ENCODE data around the gene TNFSF15.

The TNFSF15 gene

DNA sequence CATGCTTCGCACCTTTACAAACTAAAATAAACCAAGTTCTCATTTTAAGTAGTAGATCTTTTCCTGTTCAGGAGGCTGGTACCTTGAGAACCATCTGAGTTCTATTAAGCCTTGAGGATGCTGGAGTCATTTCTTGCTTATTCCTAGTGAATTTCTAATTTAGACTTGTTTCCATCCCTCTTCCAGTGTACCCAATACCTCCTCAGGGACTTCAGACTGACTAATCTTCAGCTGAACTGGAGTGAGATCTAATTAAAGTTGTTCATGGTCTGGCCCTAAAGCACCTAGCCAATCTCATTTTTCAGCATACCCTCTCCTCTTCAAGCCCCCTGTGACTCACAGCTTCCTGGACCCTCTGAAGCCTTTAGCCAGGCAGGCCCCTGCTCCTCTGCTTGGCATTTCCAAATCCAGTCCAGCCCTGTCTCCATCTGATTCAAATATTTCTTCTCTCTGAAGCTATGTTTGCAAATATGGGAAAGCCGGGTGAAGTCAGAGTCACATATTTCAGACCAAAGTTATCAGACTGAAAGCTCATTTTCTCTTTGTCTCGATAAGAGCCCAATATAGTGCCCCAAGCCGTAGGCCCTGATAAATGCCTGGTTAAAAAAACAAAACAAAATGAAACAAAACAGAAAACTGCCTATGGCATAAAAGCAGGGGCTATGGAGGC lies 19.4 kb upstream of the TNFSF15 start:
- no peak for DNase-seq

DNA sequence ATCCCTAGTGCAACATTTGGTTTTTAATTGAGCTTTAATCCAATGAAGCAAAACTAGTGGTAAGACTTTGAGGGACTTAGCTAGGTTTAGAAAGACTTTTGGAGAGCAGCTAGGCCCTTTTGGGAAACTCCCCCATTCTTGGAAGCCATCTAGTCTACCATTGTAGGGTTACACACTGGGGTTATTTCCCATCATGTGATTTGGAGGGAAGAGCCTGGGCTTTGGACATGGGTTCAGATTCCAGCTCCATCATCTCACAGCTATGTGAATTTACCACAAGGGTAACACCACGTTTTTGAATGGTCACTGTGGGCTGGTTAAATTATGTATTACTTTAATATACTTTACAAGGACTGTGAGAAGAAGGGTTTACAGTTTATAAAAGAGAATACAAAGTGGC lies 18.3 kb upstream of the TNFSF15 start:
- DNase-seq: no peak

DNA sequence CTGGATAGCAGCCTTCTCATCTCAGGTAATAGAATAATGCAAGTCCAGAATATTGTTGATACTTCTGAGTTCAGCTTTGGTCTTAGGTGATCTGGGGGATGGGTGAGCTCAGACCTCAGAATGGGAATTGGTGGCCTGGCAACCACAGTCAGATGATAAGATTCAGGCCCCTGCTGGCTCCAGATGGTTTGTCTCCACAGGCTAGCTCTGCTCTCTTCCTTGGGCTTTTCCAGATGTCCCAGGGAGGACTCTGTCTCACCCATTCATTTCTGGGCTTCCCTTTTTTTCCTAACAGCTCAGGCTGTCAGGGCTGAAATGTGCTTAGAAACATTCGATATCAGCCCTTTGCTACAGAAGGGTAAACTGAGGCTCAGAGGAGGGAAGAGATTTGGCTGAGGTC lies 17.6 kb upstream of the TNFSF15 start:
- no peak for DNase-seq

DNA sequence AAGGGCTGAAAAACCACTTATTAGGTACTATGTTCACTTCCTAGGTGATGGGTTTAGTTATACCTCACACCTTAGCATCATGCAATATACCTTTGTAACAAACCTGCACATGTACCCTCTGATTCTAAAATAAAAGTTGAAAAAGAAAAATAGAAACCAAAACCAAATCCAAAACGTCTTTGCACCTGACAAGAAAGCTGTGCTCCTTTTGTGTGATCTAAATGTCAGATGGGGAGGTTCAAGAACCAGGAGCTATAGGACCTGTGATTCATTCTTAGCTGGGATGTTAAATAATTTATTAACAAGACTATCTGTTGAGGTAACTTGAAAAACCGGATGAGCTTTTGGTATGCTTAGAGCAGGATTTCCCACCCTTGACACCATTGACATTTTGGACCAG lies 16.9 kb upstream of the TNFSF15 start:
- no peak for DNase-seq

DNA sequence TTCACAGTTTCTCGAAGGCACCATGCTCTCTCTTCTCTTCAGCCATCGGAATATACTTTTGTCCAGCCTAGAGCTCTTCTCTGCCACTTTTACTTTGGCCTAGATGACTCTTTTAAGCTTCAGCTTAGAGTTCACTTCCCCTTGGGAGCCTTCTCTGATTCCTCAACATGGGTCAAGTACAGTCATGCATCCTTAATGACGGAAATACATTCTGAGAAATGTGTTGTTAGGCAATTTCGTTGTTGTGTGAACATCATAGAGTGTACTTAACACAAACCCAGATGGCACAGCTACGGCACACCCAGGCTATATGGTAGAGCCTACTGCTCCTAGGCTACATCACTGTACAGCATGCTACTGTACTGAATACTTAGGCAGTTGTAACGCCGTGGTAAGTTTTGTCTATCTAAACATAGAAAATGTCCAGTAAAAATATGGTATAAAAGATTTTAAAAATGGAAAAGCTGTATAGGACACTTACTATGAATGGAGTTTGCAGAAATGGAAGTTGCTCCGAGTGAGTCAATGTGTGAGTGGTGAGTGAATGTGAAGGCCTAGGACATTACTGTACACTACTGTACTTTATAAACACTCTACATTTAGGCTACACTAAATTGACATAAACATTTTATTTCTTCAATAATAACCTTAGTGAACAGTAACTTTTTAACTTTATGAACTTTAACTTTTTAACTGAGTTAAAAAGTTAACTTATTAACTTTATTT lies 15.1 kb upstream of the TNFSF15 start:
- peak; percentile 65 to 88 (median 74) for DNase-seq

DNA sequence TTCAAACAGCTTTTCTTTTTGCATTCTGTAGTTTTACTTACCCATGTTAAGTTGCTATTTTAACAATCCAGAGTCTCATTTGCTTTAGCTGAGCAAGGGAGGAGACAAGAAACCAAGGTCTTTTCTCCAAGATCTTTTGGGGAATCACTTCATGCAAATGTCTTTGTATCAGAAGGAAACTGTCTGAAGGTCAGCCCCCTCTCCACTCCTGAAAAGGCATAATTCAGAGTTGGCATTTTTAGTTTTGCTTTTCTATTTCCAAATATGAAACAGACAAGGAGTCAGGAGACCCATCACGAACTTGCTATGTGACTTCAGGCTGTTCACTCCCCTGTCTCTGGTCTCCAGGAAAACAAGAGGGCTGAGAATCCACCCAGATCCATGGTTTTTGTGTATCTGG lies 12.3 kb upstream of the TNFSF15 start:
- no peak for DNase-seq

DNA sequence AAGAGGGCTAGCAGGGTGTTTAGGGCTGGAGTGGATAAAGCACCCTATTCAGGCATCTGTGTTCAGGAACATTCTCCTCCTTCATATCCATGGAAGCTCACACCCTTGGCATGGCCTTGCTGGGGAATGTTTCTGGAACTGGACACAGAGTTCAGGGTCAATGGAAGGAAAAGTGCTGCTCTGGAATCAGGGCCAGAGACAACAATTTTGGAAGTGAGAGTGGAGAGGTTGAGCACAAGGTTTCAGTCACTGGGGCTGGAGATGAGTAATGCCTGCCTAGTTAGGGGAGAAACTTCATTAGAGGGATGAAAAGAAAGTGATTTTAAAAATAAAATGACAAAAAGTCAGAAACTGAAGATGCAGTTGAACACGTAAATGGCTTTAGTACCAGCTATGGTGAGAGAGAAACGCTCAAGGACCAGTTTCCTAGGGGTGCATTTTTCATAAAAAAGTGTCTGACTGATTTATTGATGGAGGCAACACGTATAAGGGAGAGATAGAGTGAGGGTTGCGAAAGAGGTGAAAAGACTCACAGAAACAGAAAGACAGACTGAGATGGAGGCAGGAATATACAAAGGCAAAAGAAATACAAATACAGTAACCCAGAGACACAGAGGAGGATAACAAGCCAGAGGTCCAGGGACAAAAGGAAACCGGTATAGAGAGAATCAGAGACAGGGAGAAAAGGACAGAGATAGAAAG lies 8.0 kb upstream of the TNFSF15 start:
- DNase-seq: no peak

DNA sequence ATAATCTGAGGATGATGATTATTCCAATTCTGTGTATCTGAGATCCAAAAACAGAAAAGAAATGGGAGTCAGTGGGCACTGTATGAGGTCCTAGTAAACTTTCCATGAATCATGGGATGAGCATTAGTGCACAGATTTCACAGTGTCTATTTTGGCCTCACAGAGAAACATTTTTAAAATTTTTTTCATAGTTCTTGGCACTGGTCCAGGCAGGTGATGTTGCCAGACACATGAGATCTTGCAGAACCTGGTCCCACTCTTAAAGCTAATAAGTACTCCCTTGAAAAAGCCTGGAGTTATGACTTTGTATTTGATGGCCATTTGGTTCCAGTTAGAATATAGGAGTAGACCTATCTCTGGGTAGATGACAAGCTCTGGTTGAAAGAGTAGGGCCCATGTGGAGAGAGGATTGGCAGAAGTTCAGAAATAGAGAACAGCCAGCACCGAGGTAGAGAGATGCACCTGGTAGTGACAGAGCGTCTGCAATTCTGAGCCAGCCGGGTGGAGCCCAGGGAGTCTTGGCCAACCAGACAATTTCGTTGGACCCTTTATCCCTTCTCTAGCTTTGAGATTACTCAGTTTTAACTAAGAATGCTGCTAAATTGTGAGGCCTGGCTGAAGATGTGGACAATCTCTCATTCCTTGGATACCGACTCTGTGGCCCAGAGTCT lies 6.3 kb upstream of the TNFSF15 start:
- DNase-seq: no peak

DNA sequence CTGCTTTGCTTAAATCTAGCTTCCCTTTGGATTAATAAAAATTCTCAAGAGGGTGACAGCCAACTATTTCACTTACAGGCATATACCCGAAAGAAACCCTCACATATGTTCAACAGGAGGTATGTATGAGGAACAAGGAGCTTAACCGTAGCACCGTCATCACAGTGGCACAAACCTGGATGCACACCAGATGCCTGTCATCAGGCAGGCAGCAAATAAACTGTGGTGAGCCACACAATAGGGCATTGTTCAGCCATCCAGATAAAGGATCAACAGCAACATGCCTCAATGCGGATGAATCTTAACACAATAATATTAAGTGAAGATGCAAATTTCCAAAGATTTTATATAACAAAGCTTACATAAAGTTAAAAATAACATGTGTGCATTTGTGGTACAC lies 5.5 kb upstream of the TNFSF15 start:
- no peak for DNase-seq

DNA sequence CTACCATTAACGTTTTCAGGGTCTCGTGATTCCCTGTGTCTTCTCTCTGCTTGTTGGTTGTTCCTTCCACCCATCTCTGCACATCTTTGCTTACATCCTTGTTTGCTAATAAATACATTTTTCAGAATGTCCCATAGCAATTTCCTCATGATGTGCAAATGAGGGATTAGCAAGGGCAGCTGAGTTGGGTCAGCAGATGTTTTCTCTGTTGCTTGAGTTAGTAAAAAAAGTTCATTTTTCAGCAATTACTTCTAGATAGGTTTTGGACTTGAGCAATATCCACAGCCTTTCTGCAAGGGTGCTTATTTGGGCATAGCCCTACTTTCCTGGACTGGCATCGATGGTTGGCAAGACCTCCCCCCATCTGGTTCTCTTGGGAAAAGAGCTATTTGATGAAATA lies 4.8 kb upstream of the TNFSF15 start:
- DNase-seq: no peak

DNA sequence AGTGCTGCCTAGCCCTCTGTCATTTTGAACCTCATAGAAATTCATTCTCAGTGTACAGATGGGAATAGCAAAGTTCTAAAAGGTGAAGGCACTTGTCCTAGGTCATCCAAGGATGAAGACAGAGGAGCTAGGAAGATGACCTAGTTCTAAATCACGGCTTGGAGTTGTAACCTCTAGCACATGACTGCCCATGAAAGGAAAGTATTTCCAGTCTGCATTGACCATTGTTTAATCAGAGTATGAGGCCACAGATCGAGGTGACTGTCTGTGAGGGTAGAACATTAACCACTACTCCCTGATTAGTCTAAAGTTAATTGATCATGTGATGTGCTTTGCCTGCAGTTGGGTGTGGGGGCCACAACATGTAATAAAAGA lies 674 bp upstream of the TNFSF15 start:
- DNase-seq: peak in 3 of 4 experiments; percentile 22 to 55 (median 43)

DNA sequence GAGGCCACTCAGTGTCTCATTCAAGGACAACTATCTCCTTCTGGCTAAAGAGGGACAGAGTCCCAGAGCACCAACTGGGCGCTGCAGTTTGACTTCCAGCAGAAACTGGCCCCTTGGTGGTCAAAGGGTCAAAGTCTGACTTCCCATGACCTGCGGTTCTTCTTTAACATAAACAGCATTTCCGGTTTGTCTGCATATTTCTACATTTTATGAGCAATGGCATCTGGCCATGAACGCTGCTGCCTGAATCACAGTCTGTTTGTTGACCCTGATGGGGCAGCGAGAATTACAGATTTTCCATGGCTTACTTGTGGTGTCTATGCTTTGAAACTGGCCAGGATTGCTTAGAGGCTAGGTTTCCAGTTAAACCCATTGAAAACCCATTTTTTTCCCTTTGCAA lies 1.3 kb downstream of the TNFSF15 start:
- DNase-seq: peak; percentile 22 to 52 (median 26)

DNA sequence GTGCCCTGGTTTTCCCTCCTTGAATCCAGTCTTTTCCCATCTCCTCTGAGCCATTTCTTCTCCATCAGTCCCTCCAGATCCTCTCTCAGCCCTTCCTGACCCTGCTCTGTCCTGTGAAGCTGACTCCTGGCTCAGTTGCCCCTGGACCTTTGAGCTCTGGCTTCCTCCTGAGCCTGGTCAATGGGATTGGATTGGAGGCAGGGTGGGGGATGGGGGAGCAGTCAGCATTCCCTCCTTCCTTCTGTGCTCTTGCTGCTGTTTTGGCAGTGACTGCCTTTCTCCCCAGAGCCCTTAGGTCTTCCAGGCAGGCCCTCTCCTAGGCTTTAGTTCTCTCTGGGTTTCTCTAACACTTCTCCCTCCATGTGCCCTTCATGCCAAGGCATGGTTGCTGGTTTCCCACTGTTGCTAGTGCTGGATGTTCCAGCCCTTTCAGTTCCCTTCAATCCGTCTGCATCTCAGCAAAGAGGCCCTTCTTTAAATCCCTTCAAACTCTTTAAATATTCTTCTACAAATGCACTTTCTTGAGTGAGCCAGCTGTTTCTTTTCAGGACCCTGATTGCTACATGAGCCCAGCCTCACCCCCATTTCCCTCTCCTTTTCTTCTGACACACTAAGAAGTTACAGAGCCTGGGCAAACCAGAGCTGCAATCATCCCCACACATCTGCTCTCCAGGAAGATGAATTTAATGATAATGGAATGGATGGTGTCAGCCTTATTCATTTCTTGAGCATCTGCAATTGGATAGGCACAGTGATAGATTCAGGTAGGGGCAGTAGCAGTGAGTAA lies 2.2 kb downstream of the TNFSF15 start:
- no peak for DNase-seq

DNA sequence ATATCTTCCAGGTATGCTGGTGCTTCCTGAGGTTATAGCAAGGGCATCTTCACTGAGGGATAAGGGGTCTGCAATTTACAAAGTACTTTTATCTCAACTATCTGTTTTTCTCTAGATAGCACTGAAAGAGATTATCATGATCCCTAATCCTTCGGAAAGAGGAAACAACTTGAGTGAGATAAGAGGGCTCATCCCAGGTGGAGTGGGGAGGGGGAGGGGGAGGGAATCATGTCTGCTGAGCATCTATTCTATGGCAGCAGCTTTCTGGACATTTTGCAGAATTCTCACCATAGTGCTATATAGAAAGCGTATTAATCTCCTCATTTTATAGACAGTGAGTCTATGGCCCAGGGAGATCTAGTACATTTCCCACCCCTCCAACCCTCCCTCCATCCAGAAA lies 5.9 kb downstream of the TNFSF15 start:
- DNase-seq: no peak

DNA sequence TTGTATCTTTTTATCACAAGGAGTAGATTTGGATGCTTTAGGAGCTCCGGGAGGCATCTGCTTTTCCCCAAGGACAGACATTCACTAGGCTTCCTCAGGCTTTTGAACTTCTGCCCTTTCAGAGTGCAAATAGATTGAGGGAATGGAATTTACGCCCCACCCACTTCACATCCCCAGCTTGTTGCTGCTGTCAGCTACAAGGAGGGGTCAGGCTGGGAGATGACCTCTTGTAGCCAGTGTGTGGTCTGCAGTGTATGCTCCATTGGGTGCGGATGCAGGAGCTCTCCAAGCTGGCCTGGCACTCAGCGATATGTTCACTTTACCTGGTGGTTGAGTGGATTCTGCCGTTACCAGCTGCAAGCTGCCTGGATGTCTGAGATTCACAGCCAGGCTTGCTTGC lies 6.4 kb downstream of the TNFSF15 start:
- DNase-seq: no peak

DNA sequence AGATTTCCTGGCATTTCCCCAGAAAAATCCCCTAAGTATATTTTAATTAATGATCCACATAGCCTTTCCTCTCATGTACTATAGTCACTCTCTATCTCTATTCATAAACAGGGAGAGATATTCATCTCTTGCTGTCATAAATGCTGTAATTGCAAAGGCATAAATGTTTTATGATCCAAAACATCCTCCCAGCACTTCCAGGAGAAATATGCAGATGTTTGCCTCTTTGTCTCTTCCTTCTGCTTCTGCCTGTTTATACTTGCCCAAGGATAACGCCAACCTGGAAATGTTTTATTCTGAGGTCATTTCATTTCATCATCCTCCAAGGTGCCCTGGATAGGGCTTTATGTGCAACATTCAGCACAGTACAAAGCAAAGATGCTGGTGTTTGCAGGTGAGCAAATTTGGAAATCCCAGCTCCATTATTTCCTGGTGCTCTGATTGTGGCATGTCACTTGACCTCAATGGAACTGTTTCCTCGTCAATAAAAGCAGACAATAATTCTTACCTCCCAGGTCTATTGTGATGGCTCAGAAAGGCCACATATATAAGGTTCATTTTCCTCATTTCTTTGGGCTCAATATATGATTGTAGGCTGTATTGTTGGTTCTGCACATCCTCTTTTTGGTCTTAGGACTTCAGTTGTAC lies 6.9 kb downstream of the TNFSF15 start:
- no peak for DNase-seq

DNA sequence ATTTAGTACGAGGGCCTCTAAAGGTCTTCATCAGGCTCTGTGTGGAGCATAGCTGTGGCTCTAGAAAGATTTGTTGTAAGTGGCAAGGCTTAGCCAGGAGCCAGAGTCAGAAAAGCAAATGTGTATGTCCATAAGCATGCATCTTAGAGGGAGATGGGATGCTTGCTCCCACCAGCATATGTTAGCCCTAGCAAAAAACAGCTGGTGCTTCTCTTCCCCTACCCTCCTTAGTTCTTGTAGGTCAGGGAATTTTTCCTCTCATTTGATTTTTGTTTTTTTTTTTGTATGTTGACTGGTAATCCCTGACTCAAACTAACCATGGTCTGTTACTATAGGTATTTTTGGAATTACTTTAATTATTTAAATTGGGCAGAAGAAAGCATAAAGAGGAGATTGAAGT lies 7.7 kb downstream of the TNFSF15 start:
- no peak for DNase-seq

DNA sequence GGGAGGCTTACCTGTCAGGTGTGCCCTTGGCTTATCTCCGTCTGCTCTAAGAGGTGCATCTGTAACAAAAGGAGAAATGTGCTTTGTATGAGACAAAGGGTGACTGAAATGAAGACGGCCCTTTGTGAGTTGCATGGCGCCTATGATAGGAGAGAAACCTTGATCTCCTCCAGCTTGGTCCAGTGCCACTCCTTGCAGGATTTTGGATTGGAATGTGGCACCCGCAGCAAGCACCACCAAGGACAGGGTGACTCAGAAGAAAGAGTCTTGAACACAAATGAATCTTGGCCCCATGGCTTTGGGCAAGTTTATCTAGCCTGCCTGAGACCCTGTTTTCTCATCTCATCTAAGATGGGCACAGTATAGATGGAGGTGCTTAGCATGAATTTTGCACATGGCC lies 13.4 kb downstream of the TNFSF15 start:
- DNase-seq: no peak

DNA sequence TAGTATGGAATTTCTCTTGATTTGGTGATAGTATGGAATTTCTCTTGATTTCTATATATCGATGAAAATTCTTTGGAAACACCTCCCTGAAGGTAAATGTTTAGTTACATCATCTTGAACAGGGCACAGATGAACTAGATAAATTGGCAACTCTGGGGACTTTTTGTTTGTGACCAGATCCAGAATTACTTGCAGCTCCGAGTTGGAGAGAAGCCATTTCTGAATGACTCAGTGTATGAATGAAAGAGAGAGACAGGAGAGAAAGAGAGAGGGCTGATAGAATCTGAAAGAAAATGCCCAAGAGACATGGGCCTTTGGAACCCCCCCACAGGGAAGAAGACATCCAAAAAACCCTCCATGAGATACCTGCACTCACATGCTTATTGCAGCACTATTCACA lies 14.1 kb downstream of the TNFSF15 start:
- no peak for DNase-seq

DNA sequence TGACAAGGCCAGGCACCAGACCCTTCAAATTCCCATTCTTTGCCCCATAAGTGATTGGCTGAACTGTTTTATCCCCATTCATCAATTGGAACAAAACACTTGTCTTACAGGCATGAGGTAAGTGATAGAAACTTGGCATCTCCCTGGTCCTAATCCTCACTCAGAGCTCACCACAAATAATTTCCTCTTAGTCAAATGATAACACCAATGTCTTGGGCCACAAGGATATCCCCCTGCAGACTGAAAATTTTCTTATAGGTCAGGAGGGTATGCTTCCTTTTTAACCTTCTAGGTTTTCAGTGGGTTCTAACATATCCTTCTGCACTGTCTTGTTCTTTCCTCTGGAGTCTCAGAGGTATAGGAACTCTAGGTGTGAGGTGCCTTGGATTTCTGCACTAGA lies 14.5 kb downstream of the TNFSF15 start:
- DNase-seq: no peak

DNA sequence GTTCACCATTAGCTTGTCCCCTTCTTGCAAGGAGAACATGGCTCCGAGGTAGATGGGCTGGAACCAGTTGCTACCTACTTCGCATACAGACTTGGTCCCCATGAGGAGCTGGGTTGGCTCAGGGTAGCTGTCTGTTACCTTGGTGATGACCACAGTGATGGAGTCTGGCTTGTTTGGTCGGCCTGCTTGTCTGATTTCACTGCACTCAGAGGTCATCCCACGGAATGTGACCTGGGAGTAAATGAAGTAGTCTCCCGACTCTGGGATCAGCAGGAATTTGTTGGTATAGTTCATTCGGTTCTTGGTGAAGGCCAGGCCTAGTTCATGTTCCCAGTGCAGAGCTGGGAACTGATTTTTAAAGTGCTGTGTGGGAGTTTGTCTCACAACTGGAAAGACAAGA lies 15.3 kb downstream of the TNFSF15 start:
- DNase-seq: no peak

DNA sequence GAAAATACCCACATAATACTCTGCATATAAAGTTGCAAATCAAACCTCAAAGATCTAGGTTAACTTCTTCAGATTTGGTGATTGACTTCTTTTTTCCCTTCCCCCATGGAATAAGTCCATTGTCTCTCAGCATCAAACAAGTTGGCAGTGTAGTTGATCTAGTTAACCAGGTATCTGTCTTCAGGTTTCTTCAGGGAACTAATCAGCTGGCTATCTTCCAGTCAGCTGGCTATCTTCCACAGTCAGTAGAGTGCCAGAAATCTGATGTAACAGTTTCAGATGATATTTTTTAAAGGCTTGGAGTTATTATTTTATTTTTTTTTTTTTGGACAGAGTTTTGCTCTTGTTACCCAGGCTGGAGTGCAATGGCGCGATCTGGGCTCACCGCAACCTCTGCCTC lies 16.8 kb downstream of the TNFSF15 start:
- DNase-seq: no peak
